DMS53 (cell line): ENCODE data around the gene TBCEL.
"Not testable (repeated sequence)": the region's sequence is repeated elsewhere in the genome, so short reads cannot be mapped to it uniquely, and the experiment has no call there.

Experiments used
- DNase-seq: peaks from one replicate; lab custom pipeline; 2025; lab: John Stamatoyannopoulos, UW

Gene TBCEL

DNA sequence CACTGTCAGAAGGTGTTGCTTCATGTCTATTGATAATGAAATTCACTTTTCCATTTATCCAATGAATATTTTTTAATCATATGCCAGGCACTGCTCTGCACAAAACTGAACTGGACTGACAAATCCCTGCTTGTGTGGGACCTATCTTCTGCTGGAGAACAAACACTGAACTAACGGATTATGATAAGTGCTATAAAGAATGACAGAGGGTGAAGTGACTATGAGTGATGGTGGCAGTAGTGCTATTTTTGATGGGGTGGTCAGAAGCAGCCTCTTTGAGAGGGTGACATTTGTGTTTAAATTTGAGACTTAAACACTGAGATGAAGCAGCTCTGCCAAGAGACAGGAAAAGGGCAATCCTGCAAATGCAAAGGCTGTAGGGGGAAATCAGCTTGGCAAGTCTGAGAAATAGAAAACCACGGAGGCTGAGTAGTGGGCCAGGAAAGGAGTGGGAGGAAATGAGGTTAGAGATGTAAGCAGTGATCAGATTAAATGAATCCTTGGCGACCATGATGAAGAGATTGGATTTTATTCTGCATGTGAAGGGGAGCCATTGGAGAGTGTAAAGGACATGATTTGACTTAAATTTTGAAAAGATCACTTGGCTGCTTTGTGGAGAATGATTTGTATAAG, 6.0 kb downstream of the TBCEL start:
- DNase-seq, result no peak

DNA sequence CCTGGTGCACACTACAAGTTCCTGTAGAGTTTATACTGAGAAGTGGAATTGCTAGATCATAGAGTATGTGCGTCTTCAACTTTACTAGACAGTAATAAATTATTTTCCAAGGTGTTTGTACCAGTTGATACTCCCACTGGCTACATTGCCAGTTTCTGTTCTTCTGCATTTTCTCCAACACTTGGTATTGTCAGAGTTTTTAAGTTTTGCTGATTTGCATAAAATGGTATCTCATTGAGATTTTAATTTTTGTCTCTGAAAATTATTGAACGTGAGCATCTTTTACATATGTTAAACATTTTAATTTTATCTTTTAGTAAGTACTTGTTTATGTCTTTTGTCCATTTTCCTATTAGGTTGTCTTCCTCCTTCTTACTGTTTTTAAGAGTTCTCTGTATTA, 7.3 kb downstream of the TBCEL start:
- no peak for DNase-seq

DNA sequence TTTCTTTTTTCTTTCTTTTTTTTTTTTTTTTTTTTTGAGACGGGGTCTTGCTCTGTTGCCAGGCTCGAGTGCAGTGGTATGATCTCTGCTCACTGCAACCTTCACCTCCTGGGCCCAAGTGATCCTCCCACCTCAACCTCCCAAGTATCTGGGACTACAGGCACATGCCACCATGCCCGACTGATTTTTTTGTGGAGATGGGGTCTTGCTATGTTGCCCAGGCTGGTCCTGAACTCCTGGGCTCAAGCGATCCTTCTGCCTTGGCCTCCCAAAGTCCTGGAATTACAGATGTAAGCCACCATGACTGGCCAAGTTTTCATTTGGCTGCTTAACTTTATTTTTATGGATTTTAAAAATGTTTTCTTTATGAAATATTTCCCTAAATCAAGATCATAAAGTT, 7.7 kb downstream of the TBCEL start:
- DNase-seq, result not testable (repeated sequence)

DNA sequence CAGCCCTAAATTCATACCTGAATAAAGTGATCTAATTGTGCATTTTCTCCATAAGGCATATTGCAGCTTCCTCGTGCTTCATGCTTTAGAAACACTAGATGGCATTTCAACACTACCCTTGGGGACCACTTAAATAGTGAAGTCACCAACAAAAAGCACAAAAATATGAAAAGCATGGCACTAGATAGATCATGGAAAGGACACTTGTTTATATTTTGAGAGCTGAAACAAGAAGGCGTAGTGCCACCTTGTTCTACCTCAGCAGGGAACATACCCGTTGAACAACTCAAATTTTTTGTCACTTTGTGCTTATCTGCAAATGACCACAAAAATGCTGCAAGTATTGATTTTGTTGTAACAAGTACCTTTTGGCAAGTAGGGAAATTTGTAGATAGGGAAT, 8.6 kb downstream of the TBCEL start:
- DNase-seq, result peak; percentile 40

DNA sequence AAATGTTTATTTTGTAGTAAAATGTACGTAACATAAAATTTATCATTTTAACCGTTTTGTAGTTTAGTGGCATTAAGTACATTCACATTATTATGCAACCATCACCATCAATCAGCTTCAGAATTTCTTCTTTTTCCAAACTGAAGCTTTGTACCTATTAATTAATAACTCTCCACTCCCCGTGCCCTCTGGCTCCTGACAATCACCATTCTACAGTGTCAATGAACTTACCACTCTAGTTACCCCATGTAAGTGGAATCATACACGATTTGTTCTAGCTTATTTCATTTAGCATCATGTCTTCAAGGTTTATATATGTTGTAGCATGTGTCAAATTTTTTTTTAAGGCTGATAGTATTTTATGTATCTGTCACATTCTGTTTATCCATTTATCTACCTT, 9.7 kb downstream of the TBCEL start:
- no peak for DNase-seq

DNA sequence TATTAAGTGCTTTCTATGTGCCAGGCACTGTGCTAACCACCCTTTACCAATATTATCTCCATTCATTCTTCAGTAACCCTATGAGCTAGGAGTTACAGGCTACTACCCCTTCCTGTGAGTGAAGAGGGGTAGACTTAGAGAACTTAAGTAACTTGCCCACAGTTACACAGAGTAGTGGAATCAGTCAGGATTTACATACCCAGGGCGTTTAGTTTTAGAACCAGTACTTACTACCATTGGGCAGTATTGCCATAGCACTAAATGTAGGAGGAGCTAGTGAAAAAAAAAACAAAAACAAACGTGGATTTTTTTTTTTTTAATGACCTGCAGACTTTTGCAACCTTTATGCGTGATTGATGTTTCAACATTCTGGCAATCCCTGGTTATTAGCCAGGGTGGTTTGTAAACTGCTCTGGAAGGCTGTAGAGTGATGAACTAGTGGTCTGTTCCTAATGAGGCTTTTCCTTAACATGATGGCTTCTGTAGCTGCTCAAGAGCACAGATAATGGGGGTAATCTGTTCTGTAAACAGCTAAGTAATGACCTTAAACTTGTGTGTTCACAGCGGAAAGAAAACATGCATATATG, 11.4 kb downstream of the TBCEL start:
- DNase-seq, result no peak

DNA sequence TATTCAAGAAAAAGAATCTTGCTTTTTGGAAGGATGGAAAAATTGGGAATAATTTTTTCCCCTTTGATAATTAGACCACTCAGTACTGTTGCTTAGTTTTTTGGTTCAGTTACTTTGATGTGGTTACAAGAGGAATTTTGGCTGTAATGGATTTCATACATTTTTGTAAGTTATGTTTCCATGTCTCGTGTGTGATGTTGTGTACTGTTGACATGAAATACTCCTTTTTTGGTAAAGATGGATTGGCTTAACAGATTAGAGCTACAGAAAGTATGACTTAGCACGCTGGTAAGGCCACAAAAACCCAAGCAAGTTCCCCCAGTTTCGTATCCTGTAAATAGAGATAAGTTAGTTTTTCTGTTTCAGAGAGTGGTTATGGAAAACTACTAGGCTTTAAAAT, 11.9 kb downstream of the TBCEL start:
- DNase-seq, result no peak

DNA sequence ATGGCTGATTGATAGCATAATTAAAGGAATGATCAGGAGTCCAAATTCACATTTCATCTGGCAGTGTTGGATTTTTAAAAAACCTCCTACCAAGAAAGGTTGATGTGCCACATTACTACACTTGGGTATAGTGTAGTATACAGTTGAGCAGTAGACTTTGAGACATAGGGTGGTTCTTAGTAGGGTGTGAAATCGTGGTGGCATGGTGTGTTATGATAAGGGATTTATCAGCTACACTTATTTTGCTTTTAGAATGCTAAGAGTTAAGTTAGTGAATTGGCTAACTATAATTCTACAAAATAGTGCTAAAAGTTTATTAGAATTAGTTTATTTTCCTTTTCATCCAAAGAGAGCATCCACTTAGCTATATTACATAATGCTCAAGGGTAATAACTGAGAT, 13.1 kb downstream of the TBCEL start:
- DNase-seq, result no peak

DNA sequence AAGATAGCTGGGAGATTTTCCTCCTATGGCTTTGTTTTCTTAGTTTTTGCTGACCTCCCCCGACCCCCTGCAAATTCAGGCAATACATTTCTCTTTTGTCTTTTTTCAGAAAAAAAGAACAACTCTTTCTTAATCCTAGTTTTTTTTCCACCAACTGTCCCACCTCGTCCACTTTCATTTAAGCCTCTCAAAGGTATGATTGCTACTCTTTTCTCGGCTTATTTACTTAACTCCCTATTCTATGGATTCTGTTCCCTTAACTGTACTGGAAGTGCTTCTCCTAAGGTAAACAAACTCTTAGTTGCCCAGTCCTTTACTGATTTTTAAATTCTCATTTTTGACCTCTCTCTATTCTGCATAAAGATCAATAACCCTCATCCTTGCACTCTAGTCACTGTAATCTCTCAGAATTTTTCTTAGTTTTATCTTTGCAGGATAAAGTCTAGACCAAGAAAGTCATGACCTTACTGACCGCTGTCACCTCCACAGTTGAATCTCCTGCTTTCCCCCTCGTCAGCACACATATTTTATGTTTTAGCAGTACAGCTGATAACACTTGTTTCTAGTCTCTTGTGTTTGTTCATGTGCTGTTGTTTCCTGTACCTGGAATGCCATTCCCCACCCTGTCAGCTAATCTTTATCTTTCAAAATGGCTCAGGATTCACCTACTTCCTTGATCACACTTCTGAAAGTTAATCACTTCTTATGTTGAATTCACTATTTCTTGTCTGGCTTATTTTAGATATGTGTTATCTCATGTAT, 14.9 kb downstream of the TBCEL start:
- DNase-seq, result peak; percentile 16

DNA sequence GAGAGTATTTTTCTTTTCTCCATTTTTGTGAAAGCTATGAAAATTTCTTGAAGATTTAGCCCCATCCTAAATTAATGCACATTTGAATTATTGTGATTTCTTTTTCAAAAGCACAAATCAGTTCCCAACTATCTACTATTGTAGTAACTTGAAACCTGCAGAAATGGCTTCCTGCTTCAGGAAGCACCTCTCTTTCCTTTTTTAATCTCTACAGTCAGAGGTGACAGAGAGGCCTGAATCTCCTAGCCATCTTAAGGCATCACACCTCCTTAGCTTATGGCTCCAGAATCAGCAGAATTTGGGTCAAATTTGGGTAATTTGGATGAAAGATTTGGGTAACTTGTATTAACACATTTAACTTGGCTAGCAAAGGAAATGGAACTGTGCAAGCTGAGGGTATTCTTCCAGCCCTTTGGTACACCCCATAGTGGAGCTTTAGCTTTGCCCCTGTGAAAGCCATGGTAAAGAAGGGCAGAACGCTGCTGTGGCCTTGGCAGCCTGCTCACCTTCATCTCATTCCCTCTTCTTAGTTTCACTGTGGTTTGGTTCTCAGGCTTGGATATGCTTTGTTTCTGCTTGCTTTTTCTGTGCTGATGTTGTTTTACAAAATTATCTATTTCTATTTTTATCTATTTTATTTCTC, 16.2 kb downstream of the TBCEL start:
- peak; percentile 23 for DNase-seq

DNA sequence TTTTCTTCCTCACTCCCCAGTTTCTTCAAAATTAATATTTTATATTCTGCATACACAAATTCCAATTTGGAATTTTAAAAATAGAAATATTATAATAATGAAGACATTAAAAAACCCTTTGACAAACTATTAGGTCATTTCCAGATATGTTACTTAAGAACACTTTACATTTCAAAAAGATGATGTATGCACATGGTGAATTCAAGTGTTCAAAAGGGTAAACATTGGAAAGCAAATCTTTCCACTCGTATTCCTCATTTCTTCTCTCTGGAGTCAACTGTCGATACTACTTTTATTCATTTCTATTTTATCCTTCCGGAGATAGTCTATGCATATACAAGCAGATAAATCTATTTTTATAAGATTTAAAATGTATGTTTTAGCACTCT, 16.7 kb downstream of the TBCEL start:
- DNase-seq, result peak; percentile 19

DNA sequence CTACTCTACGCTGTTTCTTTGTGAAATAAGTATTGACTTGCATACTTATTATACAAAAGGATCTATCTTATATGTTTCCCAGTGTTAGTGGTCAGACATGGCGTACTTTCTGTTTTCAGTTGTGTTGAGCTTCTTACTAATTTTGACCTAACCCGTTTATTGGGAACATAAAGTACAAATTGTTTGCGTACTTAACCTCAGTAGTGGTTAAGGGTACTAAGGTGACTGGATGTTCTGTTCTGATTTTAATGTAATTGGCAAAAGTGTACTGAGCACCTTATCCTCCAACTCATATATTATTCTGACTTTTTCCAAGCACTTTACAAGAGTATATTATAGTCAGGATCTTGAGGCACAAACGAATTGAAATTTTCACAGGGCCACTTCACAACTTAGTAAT, 17.2 kb downstream of the TBCEL start:
- DNase-seq, result no peak

DNA sequence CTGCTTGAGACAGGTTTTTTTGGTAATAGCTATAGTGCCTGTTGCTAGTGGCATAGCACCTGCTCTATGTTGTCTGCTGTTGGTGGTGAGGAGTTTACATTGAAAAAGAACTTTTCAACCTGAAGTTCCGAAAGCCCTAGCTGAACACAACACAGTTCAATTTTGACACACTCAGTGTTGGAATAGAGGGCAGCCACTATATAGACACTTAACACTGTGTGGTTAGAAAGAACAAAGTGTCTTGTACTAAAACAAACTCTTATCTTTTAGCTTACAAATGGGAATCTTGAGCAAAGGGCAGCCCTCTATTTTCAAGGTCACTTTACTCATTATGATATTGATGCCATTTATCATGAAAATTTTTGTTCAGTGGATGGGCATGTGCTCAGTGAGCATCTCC, 18.4 kb downstream of the TBCEL start:
- DNase-seq, result no peak

DNA sequence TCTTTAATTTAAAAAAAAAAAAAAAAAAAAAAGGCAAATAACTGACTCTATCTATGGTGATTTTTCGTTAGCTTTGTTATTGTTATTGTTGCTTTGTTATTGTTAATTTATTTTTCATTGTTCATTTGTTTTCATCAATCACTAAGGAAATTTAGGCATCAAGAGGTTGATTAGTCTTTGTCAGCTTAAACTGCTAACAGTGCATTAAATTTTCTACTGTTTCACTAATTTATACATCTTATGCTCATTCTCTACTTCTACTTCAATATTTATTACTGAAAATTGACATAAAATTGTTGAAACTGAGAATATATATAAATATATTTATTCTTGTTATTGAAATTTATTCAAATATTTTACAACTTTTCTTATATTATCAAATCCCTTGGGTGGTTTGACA, 24.0 kb downstream of the TBCEL start:
- no peak for DNase-seq

DNA sequence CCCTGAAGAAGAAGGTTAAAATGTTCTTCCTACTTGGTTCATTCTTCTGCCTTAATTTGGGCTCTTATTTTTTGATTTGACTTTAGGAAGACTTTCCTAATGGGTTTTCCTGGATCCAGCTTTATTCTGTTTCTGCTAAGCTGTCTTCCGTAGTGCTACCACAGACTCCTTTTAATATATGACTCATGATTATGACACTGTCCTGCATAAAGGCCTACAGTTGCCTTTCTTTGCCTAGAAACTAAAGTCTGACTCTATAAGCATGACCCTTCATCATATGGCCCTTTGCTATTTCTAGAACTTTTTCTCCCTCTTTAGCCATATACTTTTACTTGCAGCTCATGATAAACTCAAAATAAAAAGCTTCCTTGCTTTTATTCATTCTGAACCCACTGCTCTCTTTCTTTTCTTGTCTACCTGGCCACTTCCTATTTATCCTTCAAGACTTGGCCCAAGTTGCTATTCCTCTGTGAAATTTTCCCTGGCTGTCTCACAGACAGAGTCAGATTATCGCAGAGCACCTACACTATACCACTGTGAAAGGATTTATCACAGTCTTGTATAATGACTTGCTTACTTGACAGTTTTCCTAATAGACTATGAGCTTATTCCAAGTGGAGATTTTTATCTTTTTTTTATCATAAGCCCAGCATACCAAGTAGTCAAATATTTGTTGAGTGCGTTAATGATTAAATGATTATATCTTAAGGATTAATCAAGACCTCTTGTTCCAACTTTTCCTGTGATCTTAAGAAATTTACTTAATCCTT, 24.7 kb downstream of the TBCEL start:
- no peak for DNase-seq

DNA sequence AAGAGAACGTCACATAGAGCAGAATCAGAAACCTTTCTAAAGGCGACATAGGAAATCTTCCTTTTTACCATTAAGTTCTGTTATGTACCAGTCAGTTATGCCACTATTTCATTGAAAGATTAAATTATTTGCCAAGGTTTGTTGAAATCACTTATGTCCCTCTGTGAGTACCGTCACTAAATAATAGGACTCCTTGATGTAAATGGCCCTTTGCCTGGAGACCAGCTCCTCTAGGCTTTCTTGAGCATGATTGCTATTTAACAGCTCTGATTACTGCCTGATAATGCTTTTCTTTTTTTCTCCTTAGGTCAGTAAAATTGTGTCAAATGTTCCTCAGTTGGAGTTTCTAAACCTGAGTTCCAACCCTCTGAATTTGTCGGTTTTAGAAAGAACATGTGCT, 29.3 kb downstream of the TBCEL start:
- DNase-seq, result no peak

DNA sequence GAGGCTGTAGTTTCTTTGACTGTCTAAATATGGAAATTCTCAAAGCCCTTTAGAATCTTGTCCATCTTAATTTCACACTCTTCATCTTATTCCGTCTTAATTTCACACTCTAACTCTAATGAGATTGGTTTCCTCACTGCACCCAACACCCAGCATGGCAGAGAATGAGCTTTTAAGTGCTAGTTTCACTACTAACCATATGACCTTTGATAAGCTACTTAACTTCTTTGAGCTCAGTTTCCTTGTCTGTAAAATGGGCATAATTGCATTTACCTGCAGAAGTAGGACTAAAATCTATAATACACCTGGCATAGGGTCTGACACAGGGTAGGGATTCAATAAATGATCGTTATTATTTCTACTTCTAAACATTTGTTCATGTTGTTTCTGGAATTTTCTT, 30.4 kb downstream of the TBCEL start:
- no peak for DNase-seq

DNA sequence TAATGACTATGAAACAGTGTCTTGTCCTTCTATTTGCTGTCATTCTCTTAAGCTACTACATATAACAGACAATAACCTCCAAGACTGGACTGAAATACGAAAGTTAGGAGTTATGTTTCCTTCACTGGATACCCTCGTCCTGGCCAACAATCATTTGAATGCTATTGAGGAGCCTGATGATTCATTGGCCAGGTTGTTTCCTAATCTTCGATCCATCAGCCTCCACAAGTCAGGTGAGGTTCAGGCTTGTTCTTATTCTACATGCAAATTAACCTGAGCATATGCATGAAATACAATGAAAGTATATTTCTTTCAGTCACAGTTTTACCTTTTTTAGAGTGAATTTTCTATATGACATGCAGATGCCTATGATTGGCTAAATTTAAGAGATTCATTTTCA, 31.2 kb downstream of the TBCEL start:
- no peak for DNase-seq

DNA sequence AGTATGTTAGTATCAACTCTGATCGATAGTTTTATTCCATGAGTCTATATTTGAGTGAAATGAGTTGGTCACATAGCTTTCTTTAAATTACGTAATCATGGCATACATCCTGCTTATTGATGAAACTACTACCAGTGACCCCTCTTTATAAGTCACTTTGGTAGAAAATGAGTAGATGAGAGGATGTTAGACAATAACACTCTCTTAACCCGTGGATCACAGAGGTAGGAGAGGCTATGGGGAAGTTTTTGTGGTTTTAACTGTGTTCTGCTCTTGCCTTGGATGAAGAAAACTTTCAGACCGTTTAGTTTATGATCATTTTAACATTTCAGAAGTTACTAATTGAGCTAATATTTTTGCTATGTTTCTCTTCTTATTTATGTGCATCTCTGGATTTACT, 34.0 kb downstream of the TBCEL start:
- DNase-seq, result no peak

DNA sequence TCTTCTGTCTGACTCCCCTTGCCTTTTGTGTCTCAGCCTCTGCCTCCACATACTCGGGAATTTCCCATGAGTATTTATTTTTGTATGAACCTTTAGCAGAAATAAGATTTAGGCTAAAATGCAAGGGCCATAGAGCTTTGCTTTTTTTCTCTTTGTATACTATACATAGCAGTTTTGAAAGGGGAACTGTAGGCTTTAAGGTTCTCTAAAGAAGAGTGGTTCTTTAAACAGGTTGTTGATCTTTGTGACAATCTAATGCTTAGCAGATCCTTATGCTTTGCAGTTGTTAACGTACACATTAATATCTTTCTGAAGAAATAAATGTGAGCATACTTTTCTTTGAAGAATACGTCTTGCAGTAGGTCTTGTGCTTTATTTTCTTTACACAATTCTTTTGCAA, 35.0 kb downstream of the TBCEL start:
- no peak for DNase-seq

DNA sequence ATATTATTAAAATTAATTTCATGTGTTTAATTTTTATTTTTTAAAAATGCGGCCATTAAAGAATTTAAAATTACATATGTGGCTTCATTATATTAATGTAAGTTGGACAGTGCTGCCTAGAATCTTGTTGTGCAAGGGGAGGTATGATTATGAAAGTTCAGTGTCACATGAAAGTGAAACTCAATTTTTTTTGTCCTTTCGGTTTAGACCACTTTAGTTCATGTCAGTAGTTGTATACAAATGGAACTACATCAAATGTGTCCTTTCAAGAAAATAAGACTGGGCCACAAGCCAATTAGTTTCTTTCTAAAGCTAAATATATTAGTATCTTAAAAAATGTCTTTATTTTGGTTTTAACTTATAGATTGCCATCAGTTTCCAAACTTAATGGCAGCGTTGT, 35.7 kb downstream of the TBCEL start:
- DNase-seq, result no peak

DNA sequence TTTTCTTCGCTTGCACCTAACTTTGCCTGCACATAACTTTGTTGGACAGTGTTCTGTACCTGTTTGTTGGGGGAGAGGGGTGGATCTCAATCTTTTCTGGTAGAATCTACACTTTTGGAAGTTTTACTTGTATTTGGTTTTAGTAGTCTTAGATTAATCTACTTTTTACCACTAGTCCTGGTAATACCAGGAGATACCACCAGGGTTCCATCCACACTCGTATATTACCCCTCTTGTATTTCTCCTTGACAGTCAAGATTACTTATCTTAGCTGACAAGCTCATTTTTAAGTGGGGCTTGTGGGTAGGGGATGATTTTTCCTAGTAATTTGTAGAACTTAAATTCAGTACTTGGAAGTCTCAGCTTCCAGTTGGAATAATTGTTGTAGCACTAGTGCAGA, 39.8 kb downstream of the TBCEL start:
- DNase-seq, result peak; percentile 34
